HepG2 (cell line): ENCODE measurements around the gene USP5.

ENCODE experiments used
- BRF2 ChIP-seq: sonication (generic); formaldehyde crosslinking; IDR thresholded peaks from 2 replicates; pipeline ENCODE4 v1.8.1; 2022; ENCODE audit warnings: mild to moderate bottlenecking, missing genetic modification reagents
- EZH2 ChIP-seq: conservative IDR thresholded peaks from 2 replicates; pipeline ENCODE4 v1.6.1; 2012; ENCODE audit warnings: mild to moderate bottlenecking, low read depth, low read length, moderate library complexity
- POLR2AphosphoS5 ChIP-seq: IDR thresholded peaks from 2 replicates; pipeline ENCODE4 v1.6.1; 2012; ENCODE audit warnings: low read depth, low read length
- USF2 ChIP-seq, 2 experiments: sonication (generic) in 1 of 2; formaldehyde crosslinking in 1 of 2; IDR thresholded peaks; 2 replicates each; pipeline versions ENCODE4 v1.5.1 to v1.6.1; 2011 to 2020; ENCODE audit warnings: borderline replicate concordance in 1 of 2, low read depth in 1 of 2, low read length in 1 of 2, mild to moderate bottlenecking in 1 of 2, missing genetic modification reagents in 1 of 2, moderate library complexity in 1 of 2
- ZHX1 ChIP-seq: sonication (generic); formaldehyde crosslinking; IDR thresholded peaks from 2 replicates; pipeline ENCODE4 v1.8.1; 2022; ENCODE audit warnings: low read depth, mild to moderate bottlenecking, missing genetic modification reagents

- no peak for TF ChIP-seq ZHX1 (CRISPR knock-in tag)
- no peak for TF ChIP-seq POLR2AphosphoS5
- no peak for TF ChIP-seq BRF2 (CRISPR knock-in tag)
- no peak for TF ChIP-seq USF2 (IDR thresholded peaks at IDR 0.05; ENCODE audit: low read depth, low read length)
- TF ChIP-seq USF2 (CRISPR knock-in tag; IDR thresholded peaks at IDR 0.05; ENCODE audit: borderline replicate concordance), result no peak
- TF ChIP-seq EZH2, result no peak
Measured at GRCh38 chr12:6854036-6854435, 2.1 kb downstream of the USP5 start.
